ENCODE results near the gene LRRC70.
"Not testable (repeated sequence)": the region's sequence is repeated elsewhere in the genome, so short reads cannot be mapped to it uniquely, and the experiment has no call there.

LRRC70 gene, protein sequence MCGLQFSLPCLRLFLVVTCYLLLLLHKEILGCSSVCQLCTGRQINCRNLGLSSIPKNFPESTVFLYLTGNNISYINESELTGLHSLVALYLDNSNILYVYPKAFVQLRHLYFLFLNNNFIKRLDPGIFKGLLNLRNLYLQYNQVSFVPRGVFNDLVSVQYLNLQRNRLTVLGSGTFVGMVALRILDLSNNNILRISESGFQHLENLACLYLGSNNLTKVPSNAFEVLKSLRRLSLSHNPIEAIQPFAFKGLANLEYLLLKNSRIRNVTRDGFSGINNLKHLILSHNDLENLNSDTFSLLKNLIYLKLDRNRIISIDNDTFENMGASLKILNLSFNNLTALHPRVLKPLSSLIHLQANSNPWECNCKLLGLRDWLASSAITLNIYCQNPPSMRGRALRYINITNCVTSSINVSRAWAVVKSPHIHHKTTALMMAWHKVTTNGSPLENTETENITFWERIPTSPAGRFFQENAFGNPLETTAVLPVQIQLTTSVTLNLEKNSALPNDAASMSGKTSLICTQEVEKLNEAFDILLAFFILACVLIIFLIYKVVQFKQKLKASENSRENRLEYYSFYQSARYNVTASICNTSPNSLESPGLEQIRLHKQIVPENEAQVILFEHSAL

DNA sequence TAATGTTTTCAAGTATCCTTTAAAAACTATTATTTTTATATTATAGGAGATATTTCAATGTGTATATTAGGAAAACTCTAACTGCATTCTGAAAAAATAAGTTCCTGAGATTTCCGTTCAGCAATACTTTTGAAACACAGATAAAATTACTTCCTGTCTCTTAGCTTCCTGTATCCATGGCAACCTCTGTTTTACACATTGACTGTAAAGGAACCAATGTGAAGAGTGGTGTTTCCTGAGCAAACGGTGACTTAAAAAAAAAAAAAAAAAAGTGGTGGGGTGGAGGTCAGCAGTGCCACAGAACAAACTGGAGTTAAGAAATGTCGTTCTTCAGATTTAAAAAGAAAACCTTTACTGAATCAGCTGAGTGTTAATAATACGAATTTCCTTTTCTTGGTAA lies at the start of gene LRRC70:
Gene LRRC70, plus strand, starts transcription at position 280 of the 400 bp plus-strand sequence. CDS start 620 bp downstream, outside the sequence.
- DNase-seq = no peak

DNA sequence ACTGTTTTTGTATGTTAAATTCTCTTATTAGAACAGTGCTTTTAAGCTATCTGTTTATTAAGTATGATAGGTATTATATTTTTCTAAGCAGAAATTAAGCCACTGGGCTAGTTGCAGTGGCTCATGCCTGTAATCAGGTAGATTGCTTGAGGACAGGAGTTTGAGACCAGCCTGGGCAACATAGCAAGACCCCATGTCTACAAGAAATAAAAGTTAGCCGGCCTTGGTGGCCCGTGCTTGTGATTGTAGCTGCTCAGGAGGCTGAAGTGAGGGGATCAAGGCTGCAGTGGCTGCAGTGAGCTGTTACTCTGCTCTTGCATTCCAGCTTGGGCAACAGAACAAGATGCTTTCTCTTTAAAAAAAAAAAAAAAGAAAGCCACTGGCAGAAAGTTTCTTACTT lies 45.0 kb upstream of the LRRC70 start:
- DNase-seq = no peak

DNA sequence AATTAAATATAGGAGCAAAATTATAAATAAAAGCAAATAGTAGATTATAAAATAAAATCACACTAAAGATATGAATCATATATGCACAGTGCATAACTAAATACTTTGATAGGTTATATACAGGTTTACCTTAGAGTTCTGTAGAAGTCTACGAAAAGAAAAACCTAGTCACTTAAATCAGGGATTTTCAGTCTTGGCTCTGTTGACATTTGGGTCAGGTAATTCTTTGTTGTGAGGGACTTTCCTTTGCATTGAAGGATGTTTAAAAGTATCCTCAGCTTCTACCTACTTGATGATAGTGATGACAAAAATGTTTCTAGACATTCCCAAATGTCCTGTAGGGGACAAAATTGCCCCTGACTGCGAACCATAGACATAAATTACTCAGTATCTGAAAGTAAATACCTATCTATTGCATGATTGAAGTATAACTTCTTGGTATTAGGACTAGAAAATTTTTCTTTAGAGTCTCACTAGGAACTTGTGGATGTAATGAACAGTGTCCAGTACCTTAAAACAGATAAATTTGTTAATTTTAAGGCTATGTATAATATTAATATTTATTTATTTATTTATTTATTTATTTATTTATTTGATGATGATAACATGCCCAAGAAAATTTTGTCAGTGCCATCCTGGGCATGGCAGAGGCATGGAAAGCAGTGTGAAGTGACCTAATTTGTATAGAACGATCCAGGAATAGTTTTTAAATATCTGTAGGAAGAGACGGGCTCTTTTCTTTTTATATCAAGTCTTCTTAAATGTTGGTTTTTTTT lies 44.0 kb upstream of the LRRC70 start:
- DNase-seq = no peak

DNA sequence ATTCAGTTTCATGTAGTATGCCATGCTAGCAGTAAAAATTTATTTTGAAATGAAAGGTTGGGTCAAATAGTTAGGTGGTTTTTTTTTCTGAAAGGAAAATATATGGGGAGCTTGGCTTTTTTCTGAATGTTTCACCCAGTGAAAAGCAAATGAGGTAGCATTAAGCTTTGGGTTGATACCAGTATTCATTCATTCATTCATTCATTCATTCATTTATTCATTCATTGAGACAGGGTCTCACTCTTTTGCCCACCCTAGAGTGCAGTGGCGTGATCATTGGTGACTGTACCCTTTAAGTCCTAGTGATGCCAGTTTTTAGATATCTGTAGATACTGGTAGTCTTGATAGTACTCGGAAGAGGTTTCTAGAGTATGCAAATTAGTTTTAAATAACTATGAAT lies 42.4 kb upstream of the LRRC70 start:
- DNase-seq = no peak

DNA sequence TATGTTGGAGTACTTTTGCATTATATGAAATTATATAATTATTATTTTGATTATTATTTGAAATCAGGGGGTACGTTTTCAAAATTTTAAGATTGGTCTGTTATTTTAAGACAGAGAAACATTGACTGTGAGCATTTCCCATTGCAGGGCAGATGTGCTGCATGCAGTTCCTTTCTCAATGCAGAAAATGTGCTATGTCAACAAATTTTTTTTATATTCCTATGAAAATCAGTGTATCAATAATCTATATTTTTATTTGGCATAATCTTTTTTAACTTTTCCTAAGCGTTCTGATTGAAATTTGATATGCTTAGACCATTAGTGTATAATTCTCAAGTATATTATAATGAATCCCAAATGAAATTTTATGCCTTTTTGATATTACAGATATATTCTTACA lies 41.8 kb upstream of the LRRC70 start:
- DNase-seq = no peak

DNA sequence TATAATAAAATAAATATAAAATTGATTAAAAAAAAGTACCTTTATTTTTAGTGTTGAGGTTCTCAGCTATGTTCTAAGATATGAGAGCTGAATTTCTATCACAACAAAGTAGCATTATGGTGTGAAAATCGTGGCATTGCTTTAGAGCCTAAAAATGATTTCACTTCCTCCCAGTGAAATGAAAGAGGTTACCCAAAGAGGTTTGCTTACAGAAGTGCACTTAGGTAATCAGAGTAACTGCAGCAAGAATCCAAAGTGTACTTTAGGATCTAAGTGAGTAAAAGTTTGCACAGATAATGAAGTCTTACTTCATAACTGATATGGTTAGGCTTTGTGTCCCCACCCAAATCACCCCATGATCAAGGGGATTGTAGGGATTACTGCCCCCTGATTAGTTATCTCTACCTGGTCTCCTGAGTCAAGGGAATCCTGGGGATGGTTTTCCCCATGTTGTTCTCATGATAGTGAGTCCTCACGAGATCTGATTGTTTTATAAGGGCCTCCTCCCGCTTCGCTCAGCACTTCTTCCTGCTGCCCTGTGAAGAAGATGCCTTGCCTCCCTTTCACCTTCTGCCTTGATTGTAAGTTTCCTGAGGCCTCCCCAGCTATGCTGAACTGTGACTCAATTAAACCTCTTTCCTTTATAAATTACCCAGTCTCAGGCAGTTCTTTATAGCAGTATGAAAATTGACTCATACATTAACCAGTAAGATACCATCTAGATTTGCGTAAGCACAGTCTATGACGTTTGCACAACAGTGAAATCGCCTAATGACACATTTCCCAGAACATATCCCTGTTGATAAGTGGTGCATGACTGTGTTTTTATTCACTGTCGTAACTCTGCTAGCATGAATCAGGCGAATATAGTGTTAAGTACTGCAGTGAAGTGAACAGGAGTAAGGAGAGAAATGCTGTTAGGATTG lies 40.3 kb upstream of the LRRC70 start:
- no peak for DNase-seq

DNA sequence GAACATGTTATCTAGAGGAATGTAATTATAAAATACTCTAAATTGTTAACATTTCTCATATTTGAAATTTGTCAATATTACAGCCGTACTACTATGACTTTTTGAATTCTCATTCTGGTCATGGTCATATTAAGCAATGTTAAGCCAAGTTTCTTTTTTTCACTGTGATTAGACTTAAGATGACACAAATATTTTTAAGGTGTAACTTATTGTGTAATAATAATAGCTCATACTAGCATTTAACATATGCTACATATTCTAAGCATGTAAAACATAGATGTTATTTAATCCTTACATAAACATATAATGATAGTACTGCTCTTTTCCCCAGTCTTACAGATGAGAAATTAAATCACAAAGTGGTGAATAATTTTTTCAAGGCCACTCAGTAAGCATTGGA lies 35.9 kb upstream of the LRRC70 start:
- DNase-seq = no peak

DNA sequence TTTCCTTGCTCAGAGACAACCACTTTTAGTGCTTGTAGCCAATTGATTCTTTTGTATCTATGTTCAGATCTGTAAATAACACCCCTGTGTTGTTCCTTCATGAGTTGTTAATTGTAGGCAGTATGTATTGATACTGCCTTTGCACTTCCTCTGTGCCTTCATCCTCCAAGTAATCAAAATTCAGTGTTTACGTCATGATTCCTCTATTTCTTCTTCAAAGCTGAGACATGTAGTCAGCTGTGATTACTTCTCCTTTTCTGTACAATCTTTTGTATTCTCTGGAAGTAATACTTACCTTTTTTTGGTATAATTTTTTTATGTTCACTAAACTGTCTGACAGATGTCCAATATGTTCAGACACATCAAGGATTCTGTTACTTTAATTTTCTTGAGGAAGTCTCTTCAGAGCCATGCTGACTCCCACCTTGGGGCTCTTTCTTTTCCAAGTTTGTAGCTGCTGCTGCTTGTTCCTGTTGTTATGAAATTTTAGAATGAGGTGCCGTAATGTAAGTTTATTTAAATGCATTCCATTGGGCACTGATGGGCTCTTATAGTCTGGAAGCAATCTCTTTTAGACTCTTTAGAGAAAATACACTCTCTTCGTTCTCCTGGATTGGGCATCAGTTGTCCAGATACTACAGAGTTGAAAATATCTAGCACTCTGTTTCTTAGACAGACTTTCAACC lies 30.5 kb upstream of the LRRC70 start:
- no peak for DNase-seq

DNA sequence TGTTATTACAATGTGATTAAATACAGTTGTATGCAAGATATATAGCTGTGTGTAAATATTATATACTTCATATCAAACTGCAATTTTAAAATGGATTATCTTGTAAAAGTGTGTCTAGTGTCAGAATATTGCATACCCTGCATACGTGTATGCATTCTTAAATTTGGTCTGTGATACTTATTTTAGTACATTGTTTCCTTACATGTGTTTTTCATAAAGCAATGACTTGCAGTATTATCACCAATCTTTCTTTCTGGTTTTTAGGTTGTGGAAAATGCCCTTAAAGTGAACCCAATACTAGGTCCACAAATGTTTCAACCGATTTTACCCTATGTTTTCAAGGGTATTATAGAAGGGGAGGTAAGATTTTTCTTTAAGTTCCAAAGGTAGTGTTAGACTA lies 28.5 kb upstream of the LRRC70 start:
- no peak for DNase-seq

DNA sequence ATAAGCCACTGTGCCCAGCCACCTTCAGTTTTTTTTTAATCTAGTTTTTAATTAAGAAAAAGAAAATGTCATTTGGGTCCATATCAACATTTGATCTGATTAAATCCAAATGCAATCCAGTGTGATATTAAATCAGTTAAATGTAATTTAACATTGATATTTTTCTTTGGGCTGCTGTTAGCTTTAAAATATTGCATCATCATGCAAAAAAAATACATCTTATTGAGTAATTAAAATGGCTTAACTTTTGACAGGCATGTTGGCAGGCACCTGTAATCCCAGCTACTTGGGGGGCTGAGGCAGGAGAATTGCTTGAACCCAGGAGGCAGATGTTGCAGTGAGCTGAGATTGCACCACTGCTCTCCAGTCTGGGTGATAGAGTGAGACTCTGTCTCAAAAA lies 22.7 kb upstream of the LRRC70 start:
- no peak for DNase-seq

DNA sequence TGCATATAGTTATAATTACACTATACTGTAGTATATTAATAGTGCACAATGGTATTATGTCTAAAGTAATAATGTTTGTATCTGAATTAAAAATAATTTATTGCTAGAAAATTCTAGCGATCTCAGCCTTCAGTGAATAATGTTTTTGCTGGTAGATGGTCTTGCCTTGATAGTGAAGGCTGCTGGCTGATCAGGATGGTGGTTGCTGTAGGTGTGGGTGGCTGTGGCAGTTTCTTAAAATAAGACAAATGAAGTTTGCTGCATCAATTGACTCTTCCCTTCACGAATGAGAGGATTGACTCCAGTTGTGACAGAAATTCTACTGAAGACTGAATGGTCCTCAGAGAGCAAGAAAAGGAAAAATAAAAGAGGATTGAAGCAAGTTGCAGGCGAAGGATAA lies 19.7 kb upstream of the LRRC70 start:
- no peak for DNase-seq

DNA sequence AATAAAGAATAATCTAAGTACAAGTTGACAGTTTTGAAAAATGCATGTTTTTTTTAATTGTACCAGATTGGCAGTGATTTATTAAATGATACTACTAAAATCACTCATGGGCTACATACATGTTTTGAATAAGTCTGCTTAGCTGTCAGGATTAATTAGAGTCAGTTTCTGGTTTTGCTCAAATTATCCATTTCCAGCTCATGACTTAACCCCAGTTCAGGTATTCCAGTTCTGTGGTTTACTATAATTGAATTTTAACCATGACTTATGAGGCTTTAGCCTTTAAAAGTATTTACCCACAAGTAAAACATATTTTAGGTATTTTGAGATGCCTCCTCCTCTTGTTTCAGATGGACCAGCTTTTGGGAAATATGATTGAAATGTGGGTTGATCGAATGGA lies 17.8 kb upstream of the LRRC70 start:
- no peak for DNase-seq

DNA sequence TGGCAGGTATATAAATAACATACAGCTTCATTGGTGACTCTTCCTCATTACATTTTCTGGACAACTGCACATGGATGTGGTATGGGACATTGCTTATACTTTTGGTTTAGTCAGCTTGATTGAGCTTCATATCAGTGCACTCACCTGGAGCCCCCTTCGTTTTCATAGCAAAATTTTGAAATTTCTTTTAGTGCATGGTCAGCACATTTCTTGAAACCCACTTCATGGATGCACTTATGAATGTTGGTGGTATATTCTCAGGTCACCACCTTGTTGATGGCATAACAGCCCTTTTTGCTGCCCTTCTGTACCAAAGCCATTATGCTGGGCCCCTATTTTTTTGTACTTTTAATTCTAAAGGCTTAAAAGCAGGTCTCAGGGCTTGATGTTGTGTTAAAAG lies 16.7 kb upstream of the LRRC70 start:
- no peak for DNase-seq

DNA sequence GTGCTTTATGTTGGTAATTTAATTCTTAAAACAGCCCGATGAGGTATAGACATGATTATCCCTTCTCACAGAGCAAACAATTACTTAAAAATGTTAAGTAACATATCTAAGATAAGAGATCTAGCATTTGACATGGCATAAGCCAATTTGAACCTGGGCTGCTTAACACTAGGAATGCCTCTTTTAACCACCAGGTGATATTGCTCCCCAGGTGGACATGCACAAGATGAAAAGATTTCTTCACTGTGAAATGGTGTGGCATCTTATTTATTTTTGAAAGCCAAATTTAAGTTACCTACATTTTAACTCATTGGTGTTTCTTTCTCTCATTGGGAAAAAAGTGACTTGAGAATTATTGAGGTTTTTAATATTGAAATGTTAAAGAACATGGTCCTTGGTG lies 15.8 kb upstream of the LRRC70 start:
- DNase-seq = no peak

DNA sequence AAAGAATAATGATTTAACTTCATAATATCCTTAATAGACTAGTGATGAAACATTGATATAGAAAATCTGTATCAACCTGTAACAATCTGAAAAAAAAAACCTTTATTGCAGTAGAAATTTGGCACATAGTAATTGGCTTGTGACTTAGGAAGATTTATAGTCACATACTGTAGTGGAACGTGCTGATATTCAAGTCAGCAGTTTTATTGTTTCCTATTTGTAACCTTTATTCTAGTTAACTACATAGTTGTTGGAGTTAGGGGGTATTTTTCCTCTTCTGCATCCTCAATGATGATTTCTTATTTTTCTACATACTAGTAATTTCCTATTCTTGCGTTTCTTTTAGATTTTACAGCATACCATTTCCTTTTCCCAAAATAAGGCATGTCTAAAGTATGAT lies 14.5 kb upstream of the LRRC70 start:
- DNase-seq = no peak

DNA sequence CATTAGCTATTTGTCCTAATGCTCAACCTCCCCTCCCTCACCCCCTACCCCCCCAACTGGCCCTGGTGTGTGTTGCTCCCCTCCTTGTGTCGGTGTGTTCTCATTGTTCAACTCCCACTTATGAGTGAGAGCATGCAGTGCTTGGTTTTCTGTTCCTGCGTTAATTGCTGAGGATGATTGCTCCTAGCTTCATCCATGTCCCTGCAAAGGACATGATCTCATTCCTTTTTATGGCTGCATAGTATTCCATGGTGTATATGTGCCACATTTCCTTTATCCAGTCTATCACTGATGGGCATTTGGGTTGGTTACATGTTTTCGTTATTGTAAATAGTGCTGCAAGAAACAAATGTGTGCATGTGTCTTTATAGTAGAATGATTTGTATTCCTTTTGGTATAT lies 12.9 kb upstream of the LRRC70 start:
- not testable (repeated sequence) for DNase-seq

DNA sequence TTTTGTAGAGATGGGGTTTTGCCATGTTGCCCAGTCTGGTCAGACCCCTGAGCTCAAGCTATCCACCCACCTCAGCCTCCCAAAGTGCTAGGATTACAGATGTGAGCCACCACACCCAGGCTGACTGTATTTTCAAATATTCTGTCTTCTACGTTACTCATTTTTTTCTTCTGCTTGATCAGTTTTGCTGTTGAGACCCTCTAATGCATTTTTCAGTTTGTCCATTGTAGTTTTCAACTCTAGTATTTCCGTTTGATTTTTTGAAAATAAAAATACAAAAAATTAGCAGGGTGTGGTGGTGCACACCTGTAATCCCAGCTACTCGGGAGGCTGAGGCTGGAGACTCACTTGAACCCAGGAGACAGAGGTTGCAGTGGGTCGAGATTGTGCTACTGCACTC lies 10.5 kb upstream of the LRRC70 start:
- DNase-seq = no peak

DNA sequence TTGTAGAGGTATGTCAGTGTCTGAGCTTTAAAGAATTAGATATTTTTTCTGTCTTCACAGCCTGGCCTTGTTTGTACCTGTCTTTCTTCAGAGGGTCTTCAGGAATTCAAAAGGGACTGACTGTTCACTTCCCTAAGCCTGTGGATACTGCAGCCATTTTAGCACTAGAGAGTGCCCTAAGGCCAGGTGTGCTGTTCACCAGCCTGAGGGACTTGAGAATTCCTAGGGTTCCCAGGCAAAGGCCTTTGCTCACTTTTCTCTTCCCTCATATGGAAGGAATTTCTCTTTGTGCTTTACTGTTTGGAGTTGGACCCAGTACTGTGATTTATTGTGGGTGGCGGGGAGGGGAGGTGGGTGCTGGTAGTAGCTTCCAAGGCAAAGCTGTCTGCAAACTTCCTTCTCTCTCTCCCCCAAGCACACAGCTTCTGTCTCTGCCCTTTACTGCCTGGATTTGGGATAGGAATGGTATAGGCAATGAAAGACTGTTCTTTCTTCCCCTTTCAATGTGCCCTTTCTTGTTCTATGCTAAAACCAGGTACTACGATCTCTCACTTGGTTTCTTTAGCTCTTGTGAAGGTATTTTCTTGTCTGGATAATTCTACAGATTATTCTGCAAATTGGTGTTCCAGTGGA lies 9.7 kb upstream of the LRRC70 start:
- DNase-seq = no peak

DNA sequence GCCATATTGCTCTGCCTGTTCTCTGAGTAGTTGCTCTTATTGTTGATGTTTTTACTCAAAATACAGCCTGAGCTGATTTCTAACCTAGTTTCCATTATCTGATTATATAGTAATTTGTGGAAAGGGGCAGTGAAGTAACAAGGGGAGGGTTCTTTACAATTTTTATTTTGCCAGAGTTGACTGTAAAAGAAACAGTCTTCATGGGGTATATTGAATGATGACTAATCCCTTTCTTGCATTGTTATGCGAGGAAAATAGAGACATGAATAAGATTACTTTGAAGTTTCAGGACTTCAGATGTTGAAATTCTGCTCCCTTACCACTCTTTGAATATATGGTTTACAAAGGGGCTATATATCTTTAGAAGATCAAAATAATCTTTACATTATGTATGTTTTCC lies 9.1 kb upstream of the LRRC70 start:
- no peak for DNase-seq

DNA sequence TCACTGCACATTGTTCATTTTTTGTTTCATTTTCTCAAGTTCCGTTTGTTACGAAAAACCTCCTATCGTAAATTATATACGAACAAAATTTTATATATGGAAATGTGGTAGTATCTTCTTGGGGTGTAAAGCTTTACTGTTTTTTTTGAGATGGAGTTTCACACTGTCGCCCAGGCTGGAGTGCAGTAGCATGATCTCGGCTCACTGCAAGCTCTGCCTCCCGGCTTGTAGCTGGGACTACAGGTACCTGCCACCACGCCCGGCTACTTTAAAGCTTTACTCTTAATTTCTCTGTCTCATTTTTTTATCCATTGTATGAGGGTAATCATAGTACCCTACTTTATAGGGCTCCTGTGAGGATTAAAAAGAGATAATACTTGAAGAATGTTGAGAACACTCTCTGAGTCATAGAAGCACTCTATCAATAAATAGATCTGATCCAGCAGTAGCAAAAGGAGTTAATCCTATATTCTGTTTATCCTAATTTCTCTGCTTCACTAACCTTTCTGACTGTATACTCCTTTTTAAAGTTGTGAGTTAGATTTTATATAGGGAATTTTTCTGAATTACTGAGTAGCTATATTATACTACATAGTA lies 5.6 kb upstream of the LRRC70 start:
- no peak for DNase-seq

DNA sequence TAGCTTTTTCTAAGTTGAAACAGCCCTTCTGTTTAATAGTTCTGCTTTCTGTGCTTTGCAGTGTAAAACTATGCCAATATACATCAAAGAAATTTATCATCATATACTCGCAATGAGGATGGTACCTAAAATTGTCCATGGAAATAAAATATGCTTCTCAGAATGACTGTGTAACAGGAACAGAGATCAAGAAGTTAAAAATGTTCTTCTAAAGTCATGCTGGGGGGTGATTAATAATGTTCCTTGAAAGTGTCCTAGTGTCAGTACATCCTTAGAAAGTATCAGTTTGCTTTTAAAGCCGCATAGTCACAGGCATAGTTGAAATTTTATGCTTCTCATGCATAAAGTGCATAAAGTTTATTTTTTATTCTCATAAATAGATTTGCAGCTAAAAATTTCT lies 4.0 kb upstream of the LRRC70 start:
- no peak for DNase-seq
